GM12875 (cell line): ENCODE results near the gene CCDC141.

ENCODE experiments used
- H3K4me3 ChIP-seq: one replicate; pipeline ENCODE4 v1.5.1; 2011; ENCODE audit warnings: low read depth, low read length, control low read depth
- CTCF ChIP-seq: IDR thresholded peaks from 2 replicates; pipeline ENCODE4 v1.5.1; 2011; ENCODE audit warnings: low read depth, mild to moderate bottlenecking, control low read depth, inconsistent platforms, low read length, moderate library complexity, borderline replicate concordance; ENCODE audit not compliant: insufficient read depth

The CCDC141 gene

GRCh38 chr2:178819992-178820391, 229.9 kb downstream of the CCDC141 start:
- H3K4me3 ChIP-seq, result no peak overlapping the region
- TF ChIP-seq CTCF, result no peak

GRCh38 chr2:178819147-178819875, 230.6 kb downstream of the CCDC141 start:
- TF ChIP-seq CTCF, result peak; percentile 30; the same call in 1 of the 2 replicates
- H3K4me3 ChIP-seq, result no peak overlapping the region

GRCh38 chr2:178811901-178812300, 238.0 kb downstream of the CCDC141 start:
- no peak for TF ChIP-seq CTCF
- no peak overlapping the region for H3K4me3 ChIP-seq

- no peak overlapping the region for H3K4me3 ChIP-seq
Observed at GRCh38 chr2:178811045-178811444, 238.9 kb downstream of the CCDC141 start.

GRCh38 chr2:178810422-178810821, 239.5 kb downstream of the CCDC141 start:
- H3K4me3 ChIP-seq, result no peak overlapping the region
- no peak for TF ChIP-seq CTCF

More at GRCh38 chr2:178811045-178811444, 238.9 kb downstream of the CCDC141 start:
- no peak for TF ChIP-seq CTCF

- H3K4me3 ChIP-seq, result no peak within 1 kb of the TSS
Observed at GRCh38 chr2:178807227-178808008, 242.5 kb downstream of the CCDC141 start, which contains the start of gene TTN. Gene TTN (minus strand): TSS chr2:178807423. CDS start chr2:178804642, 2,781 bp downstream.

More at GRCh38 chr2:178807227-178808008, 242.5 kb downstream of the CCDC141 start, which contains the start of gene TTN:
- TF ChIP-seq CTCF, result no peak
